Activated CD4-positive, alpha-beta T cell treated with anti-CD3 and anti-CD28 coated beads, Interleukin-2, Interleukin-6, amounts not matched to agents 100 ng/mL and 50 ng/mL, durations not matched to agents 16 hours and 8 hours (primary cell): ENCODE data around the gene RAB6D.
A peak's percentile ranks its signal among the peaks of the same experiment; 100 is the strongest.
"Not testable (repeated sequence)": the region's sequence is repeated elsewhere in the genome, so short reads cannot be mapped to it uniquely, and the experiment has no call there.

ENCODE experiments used
- DNase-seq: peaks from one replicate; pipeline ENCODE4 v3.0.0-alpha.2; 2020

The RAB6D gene

DNA sequence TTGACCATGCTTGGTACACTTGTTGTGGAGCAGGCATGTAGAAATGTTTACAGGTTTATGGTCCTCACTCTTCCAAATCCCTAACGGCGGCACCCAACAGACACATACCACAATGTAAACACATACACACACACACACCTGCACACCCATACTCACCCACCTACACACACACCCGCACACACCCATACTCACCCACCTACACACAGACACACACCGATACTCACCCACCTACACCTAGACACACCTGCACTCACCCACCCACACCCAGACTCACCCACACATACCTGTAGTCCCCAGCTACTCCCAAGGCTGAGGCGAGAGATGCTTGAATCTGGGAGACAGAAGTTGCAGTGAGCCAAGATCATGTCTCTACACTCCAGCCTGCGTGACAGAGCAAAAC is 1.5 kb upstream of the RAB6D start:
- no peak for DNase-seq

DNA sequence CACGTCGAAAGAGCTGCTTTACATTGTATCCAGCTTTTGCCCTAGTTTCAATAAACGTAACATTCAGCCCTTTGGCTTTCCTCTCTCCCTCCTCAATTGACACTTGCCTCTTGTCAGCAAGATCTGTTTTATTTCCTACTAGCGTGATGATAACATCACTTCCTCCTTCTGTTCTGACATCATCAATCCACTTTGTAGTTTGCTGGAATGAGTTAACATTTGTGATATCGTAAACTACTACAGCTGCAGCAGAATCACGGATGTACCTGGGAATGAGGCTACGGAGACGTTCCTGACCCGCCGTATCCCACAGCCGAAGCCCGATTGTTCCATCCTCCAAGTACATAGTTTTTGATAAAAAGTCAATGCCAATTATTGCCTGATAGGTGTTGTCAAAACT is 755 bp downstream of the RAB6D start:
- DNase-seq: peak; percentile 6

DNA sequence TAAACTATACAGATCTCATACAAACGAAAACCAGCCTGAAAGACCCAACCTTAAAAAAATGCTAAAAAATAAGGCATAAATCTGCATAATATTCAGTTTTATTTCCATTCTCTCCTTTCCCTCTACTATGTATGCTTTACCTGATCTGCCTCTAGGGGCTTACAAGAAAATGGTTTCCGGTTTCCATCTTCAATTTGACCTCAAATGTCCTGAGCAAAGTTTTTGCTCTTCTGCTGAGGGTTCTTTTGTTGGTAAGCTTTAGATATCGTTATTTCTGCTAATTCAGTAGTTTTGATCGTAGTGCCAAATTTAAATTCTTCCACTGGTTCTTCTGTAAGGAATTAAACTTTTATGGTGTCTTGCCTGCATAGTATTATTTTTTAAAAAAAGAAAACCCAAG is 2.2 kb downstream of the RAB6D start:
- not testable (repeated sequence) for DNase-seq

DNA sequence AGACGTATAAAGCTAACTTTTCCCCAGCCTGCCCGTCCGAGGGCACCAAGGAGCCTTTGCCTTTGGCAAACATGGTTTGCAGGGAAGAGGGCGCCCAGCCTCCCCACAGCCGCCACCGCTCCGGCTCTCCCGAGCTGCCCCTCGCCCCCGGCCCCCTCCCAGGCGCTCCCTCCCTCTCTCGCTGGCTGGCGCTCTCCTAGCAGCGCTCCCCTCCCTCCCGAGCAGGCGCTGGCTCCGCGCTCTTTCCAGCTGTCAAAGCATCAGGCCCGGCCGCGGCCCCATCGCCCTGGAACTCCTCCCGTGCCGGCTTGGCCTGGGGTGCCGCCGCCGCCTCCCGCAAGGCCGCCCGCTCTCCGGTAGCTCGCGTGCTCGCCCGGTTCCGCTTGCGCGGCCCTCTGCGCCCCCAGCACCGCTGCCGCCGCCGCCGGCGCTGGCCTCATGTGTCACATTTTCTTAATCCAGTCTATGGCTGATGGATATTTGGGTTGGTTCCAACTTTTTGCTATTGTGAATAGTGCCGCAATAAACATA is 10.7 kb downstream of the RAB6D start:
- DNase-seq: not testable (repeated sequence)

DNA sequence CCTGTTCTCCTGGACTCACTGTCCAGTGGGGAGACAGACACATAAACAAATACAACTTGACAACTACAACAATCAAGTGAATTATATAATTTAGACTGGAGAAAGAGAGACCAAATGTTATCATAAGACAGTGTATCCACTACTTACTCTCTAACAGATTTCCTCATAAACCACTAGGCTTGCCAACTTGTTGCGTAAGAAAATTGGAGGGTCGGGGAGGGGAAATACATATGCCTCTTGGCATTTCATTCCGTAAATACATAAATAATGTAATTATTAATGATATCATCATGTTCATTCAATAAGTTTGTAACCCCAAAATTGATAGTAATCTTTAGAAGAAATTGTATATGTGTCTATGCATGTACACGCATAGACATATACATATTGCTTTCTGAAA is 14.9 kb downstream of the RAB6D start:
- no peak for DNase-seq

DNA sequence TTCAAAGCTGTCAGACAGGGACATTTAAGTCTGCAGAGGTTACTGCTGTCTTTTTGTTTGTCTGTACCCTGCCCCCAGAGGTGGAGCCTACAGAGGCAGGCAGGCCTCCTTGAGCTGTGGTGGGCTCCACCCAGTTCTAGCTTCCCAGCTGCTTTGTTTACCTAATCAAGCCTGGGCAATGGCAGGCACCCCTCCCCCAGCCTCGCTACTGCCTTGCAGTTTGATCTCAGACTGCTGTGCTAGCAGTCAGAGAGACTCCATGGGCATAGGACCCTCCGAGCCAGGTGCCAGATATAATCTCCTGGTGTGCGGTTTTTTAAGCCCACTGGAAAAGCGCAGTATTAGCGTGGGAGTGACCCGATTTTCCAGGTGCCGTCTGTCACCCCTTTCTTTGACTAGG is 16.9 kb downstream of the RAB6D start:
- DNase-seq: not testable (repeated sequence)

DNA sequence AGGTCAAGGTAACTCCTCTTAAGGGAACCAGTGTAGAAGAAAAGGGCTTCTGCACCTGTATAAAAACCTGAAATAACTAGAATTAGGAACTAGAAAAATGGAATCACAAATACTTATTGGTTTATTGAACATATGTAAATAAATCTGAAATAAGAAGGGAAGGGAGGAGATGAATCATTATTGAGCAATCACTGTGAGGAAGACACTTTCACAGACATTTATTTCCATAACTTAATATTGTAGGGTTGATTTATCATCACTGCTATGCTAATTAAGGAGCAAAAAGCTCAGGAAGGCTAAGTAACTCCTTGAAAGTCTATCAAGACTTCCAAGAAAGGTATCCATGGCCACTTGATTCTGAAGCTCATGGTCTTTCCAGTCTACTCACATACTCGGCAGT is 24.7 kb downstream of the RAB6D start:
- not testable (repeated sequence) for DNase-seq

DNA sequence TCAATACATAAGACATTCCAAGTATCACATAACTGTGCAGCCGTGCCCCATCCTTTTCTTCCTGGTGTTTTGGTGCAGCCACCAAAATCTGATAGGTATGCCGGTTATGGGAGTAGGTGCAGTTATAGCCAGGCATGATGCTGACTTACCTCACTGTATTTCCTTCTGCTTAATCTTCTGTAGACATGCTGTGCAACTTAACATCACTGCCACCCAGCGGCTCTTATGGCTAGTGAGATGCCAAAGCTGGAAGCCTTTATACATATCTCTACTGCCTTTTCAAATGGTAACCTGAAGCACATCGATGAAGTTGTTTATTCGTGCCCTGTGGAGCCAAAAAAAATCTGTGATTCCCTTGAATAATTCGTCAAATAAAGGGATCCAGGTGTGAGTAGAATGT is 28.6 kb downstream of the RAB6D start:
- peak; percentile 16 for DNase-seq

DNA sequence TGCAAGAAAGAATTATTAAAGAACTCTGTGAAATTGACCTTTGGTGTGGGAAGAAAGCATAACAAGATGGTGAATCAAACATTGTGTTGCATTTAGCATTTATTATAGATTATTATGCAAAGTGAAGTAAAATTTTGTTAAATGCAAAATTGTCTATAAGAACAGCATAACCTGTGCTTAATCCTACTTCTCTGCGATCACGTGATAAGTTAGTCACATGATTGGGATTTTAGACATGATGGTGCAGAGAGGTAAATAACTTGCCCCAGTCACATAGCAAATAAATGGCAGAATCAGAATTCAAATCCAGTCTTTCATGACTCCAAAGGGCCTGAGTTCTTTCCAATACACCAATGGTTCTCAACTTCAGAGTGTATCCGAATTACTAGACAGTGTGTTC is 31.3 kb downstream of the RAB6D start:
- DNase-seq: not testable (repeated sequence)

DNA sequence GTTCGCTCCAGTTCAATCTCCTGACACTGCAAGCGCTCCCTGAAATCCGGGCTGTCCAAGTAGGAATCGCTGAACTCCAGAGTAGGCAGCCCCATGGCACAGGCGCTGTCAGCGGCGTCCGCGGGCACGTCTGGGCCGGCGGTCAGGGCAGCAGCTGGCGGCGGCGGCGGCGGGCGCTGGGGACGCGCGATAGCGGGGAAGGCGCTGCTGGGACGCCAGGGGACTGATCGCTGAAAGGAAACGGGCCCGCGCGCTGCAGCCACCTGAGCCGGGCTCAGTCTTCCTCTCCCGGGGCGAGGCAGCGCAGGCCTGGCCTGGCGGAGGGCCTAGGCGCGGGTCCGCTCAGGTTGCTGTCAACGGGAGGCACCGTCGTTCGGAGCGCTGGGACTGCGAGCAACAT is 33.0 kb downstream of the RAB6D start:
- DNase-seq: not testable (repeated sequence)

DNA sequence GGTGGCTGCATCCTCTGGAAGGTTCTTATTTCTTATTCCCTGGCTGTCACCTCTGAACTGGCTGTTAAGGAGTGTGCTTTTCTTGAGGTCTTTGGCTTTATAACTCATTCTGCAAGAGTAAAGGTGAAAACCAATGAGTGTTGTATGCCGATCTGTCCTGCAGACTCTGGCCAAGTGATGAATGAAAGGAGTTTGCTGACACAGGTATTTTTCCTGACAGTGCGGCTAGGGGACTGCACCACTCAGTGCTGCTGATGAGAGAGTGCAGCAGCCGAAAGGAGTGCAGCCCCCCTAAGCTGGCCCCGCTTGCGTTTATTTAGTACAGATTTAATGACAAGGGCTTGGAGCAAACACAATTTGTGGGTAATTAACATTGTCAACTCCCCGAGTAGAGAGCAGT is 41.8 kb downstream of the RAB6D start:
- no peak for DNase-seq

DNA sequence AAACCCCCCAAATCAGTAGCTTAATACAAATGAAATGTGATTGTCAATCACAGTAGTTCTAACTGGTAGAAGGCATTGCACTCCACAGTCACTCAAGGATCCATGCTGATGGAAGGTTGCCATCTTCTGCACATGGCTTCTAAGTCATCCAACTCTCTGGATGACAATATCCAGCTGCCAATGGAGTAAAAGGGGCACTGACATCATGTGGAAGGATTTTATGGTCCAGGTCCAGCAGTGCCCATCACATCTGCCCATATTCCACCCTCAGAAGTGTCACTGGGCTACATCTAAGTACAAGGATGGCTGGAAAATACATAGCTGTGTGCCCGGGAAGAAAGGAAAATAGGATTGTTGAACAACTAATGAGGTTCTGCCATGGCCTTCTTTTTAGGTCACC is 42.6 kb downstream of the RAB6D start:
- not testable (repeated sequence) for DNase-seq

DNA sequence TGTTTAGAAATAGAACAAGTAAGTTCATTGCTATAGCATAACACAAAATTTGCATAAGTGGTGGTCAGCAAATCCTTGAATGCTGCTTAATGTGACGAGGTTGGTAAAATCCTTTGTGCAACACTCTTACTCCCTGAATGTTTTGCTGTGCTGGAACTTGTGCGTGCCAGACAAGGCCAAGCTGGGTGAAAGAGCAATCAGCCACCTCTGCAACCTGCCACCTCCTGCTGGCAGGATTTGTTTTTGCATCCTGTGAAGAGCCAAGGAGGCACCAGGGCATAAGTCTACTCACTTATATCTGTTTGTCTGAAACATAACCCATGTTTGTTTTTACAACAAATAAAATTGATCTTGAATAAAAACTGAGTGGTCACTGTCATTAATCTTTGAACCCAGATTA is 53.0 kb downstream of the RAB6D start:
- DNase-seq: not testable (repeated sequence)
